HUES6 (cell line): Measurements from ENCODE around the gene XIRP2.

ENCODE experiments used
- H3K27ac ChIP-seq: 2 replicates; pipeline ENCODE4 v1.7.0; 2013; ENCODE audit warnings: low read depth, mild to moderate bottlenecking, low read length, inconsistent platforms
- H3K27me3 ChIP-seq: 2 replicates; pipeline ENCODE4 v1.6.1; 2013; ENCODE audit warnings: low read length; ENCODE audit not compliant: control insufficient read depth, insufficient read depth
- H3K36me3 ChIP-seq: 2 replicates; pipeline ENCODE4 v1.6.1; 2013; ENCODE audit warnings: low read length; ENCODE audit not compliant: control insufficient read depth, insufficient read depth
- H3K4me1 ChIP-seq: 2 replicates; pipeline ENCODE4 v1.6.1; 2013; ENCODE audit warnings: low read length; ENCODE audit not compliant: control insufficient read depth, insufficient read depth
- H3K4me3 ChIP-seq: 2 replicates; pipeline ENCODE4 v1.5.1; 2013; ENCODE audit warnings: low read depth, low read length
- H3K9ac ChIP-seq: one replicate; pipeline ENCODE4 v1.6.1; 2013; ENCODE audit warnings: mild to moderate bottlenecking, low read length
- H3K9me3 ChIP-seq: 2 replicates; pipeline ENCODE4 v1.6.1; 2013; ENCODE audit warnings: low read depth, low read length; ENCODE audit not compliant: control insufficient read depth, insufficient read depth

Gene XIRP2

DNA sequence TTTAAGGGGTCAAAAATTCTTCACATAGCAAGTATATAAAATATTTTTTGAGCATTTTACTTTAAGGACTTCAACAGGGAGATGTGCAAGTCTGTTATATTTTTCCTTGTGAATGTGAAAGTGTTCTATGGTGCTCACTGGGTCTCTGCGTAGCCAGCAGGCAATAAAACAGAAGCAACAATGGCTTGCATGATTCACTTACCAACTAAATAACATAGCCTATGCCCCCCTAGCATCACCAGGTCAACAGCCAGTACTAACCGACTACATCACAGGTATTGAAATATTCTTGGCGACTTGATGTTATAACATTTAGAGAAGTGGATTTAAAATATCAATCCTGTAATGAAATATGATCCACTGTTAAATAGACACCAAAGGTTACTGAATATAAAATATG, 398.9 kb downstream of the XIRP2 start:
- Histone ChIP-seq H3K9ac (no peak overlapping the region), H3K4me1 (peaks cover 18% of the 10 kb centered on the region), H3K27ac (no peak overlapping the region), H3K36me3 (no peaks in the 10 kb centered on the region), H3K4me3 (no peak overlapping the region), H3K27me3 (no peaks in the 10 kb centered on the region), H3K9me3 (peaks cover 6% of the 10 kb centered on the region; the same call in 1 of the 2 replicates)

DNA sequence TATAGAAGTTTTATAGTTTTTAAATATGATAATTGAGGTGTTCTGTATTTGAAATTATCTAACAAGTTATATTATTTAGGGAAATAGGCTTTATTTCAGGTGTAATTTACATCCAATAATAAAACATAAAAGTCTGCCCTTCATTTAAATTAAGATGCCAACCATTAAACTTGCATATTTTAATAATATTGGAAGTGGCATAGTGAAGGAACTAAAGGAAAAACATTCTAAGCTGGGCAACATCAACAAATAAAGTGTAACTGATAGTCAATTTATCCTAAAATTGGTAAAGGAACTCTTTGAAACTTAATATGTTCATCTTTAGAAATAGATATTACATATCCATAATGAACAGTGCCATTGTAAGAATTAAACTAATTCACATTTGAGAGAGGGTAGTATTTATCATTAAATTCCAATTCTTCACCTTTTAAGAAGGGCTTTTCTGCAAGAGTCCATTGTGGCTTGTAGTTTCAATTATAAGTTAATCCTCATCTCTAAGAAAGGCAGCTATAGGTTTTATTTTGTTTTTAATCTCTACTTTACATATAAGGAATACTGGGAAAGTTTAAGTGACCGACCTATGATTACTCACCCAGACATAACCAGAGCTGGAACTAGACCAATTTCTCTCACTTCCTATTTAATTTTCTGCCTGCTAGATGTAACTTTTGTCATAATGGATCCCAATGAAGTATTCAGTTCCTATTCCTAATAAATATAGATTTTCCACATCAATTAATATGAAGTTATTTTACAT, 401.6 kb downstream of the XIRP2 start:
- Histone ChIP-seq H3K27me3 (peaks cover 17% of the 10 kb centered on the region), H3K4me1 (peaks cover 19% of the 10 kb centered on the region), H3K9ac (no peak overlapping the region), H3K27ac (no peak overlapping the region), H3K4me3 (no peak overlapping the region), H3K9me3 (no peaks in the 10 kb centered on the region), H3K36me3 (no peaks in the 10 kb centered on the region)

DNA sequence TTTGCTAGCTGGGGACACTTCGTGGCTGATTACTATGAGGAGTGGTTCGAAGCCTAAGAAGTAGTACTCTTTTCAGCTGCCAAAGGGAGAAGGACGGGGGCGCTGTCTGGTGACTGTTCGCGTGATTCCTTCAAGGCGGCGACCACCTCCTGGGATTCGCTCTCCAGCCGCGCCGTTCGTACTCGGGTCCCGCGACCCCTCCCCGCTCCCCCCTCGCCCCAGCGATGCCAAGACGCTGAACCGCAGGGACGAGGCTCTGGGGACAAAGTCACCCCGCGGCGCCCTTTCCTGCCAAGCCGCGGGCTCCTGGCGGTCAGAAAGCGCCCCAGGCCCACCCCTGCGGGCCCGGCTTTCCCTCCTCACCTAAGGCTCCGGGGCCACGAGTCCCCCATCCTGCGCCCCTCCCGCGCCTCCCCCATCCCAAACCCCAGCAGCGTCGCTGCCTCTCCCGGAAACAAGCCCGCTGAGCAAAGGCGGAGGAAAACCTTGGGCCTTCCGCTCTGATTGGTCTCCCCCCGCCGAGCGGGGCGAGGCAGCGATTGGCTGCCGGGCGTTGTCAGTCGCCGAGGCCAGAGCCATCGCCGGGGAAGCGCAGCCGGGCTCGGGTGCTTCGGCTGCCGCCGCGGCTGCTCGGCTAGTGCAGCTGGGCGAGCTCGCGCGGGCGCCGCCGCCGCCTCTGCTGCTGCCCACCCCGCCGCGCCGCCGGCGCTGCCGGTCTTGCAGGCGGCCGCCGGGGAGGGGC, 404.3 kb downstream of the XIRP2 start, which contains the start of gene B3GALT1:
B3GALT1 (plus strand) TSS at position 572 of the 742 bp plus-strand sequence.
- no peaks in the 10 kb centered on the region for H3K9me3 ChIP-seq
- peak within 1 kb of the TSS; percentile 81 for H3K4me3 ChIP-seq
- peak within 1 kb of the TSS; percentile 65 for H3K9ac ChIP-seq
- H3K27me3 ChIP-seq = peaks cover 23% of the 10 kb centered on the region
- H3K4me1 ChIP-seq = peaks cover 35% of the 10 kb centered on the region
- no peaks in the 10 kb centered on the region for H3K36me3 ChIP-seq
- peak within 1 kb of the TSS; percentile 73 for H3K27ac ChIP-seq

DNA sequence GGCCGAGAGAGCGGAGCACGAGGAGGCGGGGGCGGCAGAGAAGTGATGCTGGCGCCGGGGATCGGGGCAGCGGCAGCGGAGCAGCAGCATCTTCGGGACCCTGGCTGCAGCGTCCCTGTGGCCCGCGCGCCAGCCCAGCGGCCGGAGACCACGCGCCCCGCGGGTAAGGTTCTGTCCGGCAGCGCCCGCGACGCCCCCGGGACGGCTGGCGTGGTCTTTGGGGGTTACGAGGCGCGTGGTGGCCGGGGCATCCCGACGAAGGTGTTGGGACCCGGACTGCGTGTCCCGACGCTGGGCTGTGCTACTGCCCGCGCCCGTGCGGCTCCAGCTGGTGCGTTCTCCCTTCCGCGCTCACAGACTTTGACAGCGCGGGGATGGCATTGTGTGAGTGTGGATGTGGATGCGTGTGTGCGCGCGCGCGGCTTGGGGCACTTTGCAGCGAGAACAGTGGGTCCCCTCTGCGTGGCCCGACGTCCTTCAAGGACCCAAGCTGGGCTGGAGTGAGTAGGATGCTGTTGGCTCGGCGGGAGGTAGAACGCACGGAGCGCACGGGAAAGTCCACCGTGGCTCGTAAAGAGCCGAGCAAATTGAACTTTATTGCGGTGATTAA, 405.0 kb downstream of the XIRP2 start:
- Histone ChIP-seq H3K27me3 (peaks cover 23% of the 10 kb centered on the region), H3K9me3 (no peaks in the 10 kb centered on the region), H3K4me3 (peak overlapping the region; percentile 81), H3K36me3 (no peaks in the 10 kb centered on the region), H3K9ac (peak overlapping the region; percentile 65), H3K27ac (no peak overlapping the region), H3K4me1 (peaks cover 35% of the 10 kb centered on the region)

DNA sequence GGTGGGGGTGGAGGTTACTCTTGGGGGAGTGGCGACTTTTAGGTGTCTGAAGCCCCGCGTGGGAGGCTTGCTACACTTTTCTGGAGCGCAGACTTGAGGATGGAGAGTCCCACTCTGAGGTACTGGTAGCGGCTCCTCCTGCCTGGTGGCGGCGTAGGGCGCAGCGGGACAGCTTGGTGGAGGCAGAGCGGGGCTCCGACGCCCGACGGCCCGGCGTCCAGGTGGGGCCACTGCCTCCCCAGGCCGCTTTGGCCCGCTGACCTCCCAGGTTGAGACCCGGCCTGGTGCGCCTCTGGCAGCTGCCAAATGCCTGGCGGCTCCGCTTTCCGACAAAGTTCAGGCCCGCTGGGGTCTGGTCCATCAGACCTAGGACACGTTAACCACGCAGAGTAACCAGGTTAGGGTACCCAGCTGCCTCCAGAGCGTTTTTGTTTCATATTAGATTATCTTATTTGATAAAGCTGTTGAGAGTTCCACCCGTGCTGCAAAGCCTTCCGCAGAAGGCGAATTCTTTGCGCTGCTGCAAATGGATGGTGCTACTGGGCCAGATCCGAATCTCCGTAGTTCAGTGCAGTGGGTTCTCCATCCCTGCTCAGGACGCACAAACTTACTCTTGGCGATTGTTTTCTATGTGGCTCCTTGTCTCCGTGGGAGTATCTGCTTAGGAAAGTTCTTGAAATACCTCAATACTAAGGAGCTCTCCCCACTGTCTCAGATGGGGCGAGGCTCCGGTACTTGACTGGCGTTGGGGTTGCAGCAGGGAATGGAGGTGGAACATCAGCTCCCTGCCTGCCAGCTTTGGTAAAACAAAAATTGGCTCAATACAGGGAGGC, 405.9 kb downstream of the XIRP2 start:
- Histone ChIP-seq H3K27ac (no peak overlapping the region), H3K36me3 (no peaks in the 10 kb centered on the region), H3K9ac (no peak overlapping the region), H3K9me3 (no peaks in the 10 kb centered on the region), H3K4me3 (peak overlapping the region; percentile 81), H3K4me1 (peaks cover 35% of the 10 kb centered on the region), H3K27me3 (peaks cover 23% of the 10 kb centered on the region)

DNA sequence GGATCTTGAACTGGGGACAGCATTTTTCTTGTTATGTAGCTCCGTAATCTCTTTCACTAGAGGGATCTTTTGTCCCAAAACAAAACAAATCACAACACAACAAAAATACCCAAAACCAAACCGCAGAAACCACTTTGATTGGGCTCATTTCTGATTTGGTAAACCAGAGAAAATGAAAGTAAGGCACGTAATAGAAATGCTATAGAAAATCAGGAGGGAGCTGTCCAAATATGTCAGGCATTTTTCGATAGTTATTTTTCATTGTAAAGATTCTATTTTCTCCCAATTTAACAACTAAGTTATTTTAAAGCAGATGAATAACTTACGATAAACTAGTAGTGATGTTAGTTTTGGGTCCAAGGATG, 406.5 kb downstream of the XIRP2 start:
- Histone ChIP-seq H3K9ac (no peak overlapping the region), H3K4me1 (peaks cover 35% of the 10 kb centered on the region), H3K9me3 (no peaks in the 10 kb centered on the region), H3K27me3 (peaks cover 23% of the 10 kb centered on the region), H3K27ac (no peak overlapping the region), H3K4me3 (peak overlapping the region; percentile 81), H3K36me3 (no peaks in the 10 kb centered on the region)

DNA sequence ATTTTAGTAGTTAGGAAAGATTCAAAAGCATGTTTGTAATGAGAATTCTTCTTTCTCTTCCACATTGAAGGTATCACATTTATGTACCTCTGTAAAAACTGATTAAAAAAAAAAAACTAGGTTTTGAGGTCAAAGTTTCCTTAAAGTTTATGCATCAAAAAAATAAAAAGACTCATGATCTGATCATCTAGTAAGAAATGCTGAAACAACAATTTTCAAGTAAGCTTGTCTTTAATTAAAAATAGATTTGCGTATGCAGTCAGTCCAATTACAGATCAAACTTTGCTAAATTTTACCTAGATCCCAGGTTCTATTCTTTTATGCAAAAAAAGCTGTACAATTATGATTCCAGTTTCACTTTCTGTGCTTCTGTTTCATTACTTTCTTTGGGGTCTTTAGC, 409.0 kb downstream of the XIRP2 start:
- H3K9me3 ChIP-seq = no peaks in the 10 kb centered on the region
- no peak overlapping the region for H3K4me3 ChIP-seq
- H3K36me3 ChIP-seq = no peaks in the 10 kb centered on the region
- H3K27me3 ChIP-seq = peaks cover 23% of the 10 kb centered on the region
- peaks cover 27% of the 10 kb centered on the region for H3K4me1 ChIP-seq
- no peak overlapping the region for H3K9ac ChIP-seq
- no peak overlapping the region for H3K27ac ChIP-seq

DNA sequence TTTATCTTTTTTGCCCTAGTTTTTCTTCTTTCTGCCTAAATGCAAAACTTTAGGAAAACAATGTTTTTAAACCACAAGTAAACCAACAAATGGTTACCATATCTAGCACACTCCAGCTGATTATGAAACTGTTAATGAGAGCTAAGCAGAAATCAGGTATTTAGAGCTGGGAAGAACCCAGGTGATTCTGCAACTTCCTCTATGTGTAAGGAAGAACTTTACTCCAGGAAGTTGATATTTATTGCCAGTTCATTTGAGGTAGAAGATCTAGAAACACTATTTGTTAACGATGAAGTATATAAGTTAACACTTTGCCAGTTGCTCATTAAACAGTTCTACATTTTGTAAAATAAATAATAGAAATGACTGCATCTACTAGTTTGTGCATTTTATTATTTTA, 409.7 kb downstream of the XIRP2 start:
- no peak overlapping the region for H3K9ac ChIP-seq

More for the DNA sequence above, 409.7 kb downstream of the XIRP2 start:
- no peak overlapping the region for H3K4me3 ChIP-seq
- H3K27me3 ChIP-seq = peaks cover 23% of the 10 kb centered on the region
- H3K36me3 ChIP-seq = no peaks in the 10 kb centered on the region
- H3K27ac ChIP-seq = no peak overlapping the region
- peaks cover 27% of the 10 kb centered on the region for H3K4me1 ChIP-seq
- H3K9me3 ChIP-seq = no peaks in the 10 kb centered on the region
